Stimulated activated CD8-positive, alpha-beta memory T cell treated with anti-CD3 and anti-CD28 coated beads, Interleukin-7, amount 100 ng/mL, for 1 hour (primary cell): ENCODE results near the gene FBLIM1.
"Not testable (repeated sequence)": the region's sequence is repeated elsewhere in the genome, so short reads cannot be mapped to it uniquely, and the experiment has no call there.

Experiments used
- DNase-seq, 2 donors: peaks; one replicate each; pipeline ENCODE4 v3.0.0-alpha.2; 2020; ENCODE audit warnings: low read depth in 2 of 2

The FBLIM1 gene

GRCh38 chr1:15767941-15768340, 9.3 kb downstream of the FBLIM1 start:
- no peak for DNase-seq

GRCh38 chr1:15768388-15768787, 9.8 kb downstream of the FBLIM1 start:
- DNase-seq, result no peak

GRCh38 chr1:15770313-15770962, 11.8 kb downstream of the FBLIM1 start:
- DNase-seq, result no peak

- DNase-seq, result no peak
Observed at GRCh38 chr1:15771836-15772515, 13.4 kb downstream of the FBLIM1 start.

- DNase-seq, result no peak
Observed at GRCh38 chr1:15775706-15776105, 17.1 kb downstream of the FBLIM1 start.

GRCh38 chr1:15777909-15778707, 19.5 kb downstream of the FBLIM1 start:
- no peak for DNase-seq

- no peak for DNase-seq
Observed at GRCh38 chr1:15785683-15786082, 27.1 kb downstream of the FBLIM1 start.

GRCh38 chr1:15786581-15786980, 28.0 kb downstream of the FBLIM1 start:
- no peak for DNase-seq

- DNase-seq, result no peak
Observed at GRCh38 chr1:15788624-15789301, 30.2 kb downstream of the FBLIM1 start.

GRCh38 chr1:15796086-15796462, 37.5 kb downstream of the FBLIM1 start:
- DNase-seq, result no peak

- DNase-seq, result no peak
Observed at GRCh38 chr1:15797614-15798390, 39.2 kb downstream of the FBLIM1 start.

GRCh38 chr1:15799004-15799867, 40.6 kb downstream of the FBLIM1 start:
- DNase-seq, result no peak

GRCh38 chr1:15799928-15800835, 41.6 kb downstream of the FBLIM1 start:
- no peak for DNase-seq

GRCh38 chr1:15802234-15802965, 43.8 kb downstream of the FBLIM1 start:
- no peak for DNase-seq

GRCh38 chr1:15803380-15803779, 44.8 kb downstream of the FBLIM1 start:
- DNase-seq, result no peak

GRCh38 chr1:15804060-15804459, 45.5 kb downstream of the FBLIM1 start:
- DNase-seq, result no peak

- no peak for DNase-seq
Observed at GRCh38 chr1:15807121-15807520, 48.5 kb downstream of the FBLIM1 start.

- not testable (repeated sequence) for DNase-seq
Observed at GRCh38 chr1:15807549-15807948, 49.0 kb downstream of the FBLIM1 start, which contains the start of gene UQCRHL. TSS of gene UQCRHL (minus strand) at chr1:15807649. CDS start at chr1:15807649, 0 bp downstream.

GRCh38 chr1:15808955-15809354, 50.4 kb downstream of the FBLIM1 start:
- no peak for DNase-seq
